Measurements from ENCODE around the gene DNAH17.

DNAH17 gene, protein sequence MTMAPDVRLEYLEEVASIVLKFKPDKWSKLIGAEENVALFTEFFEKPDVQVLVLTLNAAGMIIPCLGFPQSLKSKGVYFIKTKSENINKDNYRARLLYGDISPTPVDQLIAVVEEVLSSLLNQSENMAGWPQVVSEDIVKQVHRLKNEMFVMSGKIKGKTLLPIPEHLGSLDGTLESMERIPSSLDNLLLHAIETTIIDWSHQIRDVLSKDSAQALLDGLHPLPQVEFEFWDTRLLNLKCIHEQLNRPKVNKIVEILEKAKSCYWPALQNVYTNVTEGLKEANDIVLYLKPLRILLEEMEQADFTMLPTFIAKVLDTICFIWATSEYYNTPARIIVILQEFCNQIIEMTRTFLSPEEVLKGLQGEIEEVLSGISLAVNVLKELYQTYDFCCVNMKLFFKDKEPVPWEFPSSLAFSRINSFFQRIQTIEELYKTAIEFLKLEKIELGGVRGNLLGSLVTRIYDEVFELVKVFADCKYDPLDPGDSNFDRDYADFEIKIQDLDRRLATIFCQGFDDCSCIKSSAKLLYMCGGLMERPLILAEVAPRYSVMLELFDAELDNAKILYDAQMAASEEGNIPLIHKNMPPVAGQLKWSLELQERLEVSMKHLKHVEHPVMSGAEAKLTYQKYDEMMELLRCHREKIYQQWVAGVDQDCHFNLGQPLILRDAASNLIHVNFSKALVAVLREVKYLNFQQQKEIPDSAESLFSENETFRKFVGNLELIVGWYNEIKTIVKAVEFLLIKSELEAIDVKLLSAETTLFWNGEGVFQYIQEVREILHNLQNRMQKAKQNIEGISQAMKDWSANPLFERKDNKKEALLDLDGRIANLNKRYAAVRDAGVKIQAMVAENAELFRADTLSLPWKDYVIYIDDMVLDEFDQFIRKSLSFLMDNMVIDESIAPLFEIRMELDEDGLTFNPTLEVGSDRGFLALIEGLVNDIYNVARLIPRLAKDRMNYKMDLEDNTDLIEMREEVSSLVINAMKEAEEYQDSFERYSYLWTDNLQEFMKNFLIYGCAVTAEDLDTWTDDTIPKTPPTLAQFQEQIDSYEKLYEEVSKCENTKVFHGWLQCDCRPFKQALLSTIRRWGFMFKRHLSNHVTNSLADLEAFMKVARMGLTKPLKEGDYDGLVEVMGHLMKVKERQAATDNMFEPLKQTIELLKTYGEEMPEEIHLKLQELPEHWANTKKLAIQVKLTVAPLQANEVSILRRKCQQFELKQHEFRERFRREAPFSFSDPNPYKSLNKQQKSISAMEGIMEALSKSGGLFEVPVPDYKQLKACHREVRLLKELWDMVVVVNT (N-terminal part only)

DNA sequence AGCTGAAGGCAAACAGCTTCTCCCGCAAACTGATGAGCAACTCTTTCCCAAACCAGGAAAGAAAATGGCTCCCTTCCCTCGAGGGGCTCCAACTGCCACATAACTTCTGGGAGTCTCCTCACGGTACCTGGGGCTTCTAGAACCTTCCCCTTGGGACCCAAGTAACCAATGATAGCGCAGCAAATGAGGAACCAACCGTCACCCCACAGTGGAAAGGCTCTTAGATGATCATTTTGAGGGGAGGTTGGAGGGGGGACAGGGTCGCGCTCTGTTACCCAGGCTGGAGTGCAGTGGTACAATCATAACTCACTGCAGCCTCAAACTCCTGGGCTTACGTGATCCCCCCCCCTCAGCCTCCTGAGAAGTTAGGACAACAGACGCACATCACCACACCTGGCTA is at the start of gene DNAH17:
Gene DNAH17 (minus strand): TSS at position 101 of the 400 bp plus-strand sequence. CDS start 2,339 bp downstream, outside the sequence.
- no peak for DNase-seq

DNA sequence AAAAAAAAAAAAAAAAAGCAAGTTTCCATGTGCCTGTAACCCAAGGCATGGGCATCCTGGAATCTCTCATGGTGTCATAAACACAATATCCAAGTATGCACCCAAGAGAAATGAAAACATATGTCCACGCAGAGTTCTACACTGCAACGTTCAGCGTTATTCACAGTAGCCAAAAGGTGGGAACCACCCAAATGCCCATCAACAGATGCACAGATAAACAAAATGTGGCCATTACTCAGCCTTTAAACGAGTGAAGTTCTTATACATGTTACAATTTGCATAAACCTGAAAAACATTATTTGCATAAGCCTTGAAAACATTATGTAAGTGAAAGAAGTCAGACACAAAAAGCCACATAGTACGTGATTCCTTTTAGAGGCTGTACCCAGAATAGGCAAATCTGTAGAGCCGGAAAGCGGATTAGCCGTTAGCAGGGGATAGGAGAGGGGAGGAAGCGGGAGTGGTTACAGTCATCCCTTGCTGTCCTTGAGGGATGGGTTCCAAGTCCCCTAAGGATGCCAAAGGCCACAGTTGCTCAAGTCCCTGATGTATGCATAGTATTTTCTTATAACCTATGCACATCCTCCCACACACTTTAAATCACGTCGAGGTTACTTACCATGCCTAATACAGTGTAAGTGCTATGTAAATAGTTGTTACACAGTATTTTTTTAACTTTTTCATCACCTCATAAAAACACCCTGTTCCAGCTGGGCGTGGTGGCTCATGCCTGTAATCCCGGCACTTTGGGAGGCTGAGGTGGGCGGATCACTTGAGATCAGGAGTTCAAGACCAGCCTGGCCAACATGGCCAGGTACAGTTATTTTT is 47.3 kb upstream of the DNAH17 start:
- no peak for DNase-seq

DNA sequence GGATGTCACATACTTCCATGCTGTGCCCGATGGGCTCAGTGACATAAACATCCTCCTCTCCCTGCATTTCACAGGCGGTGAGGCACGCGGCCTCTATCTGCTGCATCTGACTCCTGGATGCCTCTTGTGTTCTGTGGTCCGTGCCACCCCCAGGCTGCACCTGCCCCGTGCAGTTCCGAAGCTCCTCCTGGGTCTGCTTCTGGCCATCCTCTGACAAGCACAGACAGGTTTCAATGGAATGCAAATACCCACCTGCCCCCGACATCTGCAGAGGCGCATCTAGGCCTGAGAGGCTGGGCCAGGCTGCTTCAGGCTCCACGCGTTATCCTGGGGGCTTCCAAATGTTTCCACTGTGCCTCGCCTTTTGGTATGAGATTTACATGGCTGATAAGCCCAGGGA is 46.3 kb upstream of the DNAH17 start:
- no peak for DNase-seq

DNA sequence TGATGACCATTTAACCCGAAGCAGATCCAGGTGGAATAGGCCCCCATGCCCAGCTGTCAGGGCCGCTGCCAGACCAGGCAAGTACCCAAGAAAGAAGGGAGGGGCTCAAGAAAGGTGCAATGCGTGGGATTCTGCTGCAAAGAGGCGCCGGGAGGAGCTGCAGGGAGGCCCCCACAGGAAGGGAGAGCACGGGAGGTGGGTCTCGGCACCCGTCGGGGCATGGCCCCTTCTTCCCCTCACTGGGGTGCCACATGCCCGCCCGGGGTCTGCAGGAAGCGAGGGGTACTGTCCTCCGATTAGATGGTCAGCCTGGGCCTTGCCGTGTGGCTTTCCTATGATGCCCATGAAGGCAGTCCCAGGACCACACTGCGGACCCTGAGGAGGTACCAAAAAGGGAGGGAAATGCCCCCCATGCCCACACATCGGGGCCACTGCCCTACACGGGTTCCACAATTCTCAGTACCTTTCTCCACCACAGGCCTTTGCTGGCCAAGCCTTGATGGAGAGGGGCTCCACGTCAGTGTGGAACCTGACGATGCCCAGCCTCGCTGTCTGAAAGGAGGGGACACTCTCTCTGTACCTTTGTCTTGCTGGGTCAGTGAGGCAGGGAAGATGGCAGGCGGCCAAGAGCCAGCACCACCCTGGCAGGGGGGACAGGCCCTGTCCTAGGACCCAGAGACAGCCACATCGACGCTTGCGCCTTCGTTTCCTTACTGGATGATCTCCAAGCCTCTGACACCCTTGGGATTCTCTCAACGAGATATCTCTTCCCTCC is 45.5 kb upstream of the DNAH17 start:
- DNase-seq = no peak

DNA sequence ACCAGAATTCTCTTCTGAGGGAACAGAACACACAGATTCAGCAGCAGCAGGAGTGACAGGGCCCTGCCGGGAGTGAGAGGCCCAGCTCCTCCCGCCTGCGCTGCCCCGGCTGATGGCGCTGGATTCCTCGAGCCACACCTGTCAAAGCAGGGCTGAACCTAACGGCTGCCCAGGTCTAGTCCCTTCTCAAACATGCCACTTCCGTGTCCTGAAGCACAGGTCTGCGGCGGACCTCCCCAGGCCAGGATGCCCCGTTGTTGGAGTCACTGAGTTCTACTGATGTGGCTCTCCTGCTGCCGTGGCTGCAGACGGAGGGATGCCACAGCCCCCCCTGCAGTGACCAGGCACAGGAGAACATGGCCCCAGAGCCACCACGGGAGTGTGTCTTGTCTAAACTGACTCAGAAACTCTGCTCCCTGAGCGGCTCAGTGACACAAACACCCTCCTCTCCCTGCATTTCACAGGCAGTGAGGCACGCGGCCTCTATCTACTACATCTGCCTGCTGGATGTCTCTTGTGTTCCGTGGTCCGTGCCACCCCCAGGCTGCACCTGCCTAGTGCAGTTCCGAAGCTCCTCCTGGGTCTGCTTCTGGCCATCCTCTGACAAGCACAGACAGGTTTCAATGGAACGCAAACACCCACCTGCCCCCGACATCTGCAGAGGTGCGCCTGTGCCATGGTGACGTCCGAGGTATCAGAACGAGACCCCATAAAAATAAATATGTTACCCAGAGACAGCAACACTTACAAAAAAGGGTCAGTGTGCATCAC is 44.7 kb upstream of the DNAH17 start:
- DNase-seq = no peak

DNA sequence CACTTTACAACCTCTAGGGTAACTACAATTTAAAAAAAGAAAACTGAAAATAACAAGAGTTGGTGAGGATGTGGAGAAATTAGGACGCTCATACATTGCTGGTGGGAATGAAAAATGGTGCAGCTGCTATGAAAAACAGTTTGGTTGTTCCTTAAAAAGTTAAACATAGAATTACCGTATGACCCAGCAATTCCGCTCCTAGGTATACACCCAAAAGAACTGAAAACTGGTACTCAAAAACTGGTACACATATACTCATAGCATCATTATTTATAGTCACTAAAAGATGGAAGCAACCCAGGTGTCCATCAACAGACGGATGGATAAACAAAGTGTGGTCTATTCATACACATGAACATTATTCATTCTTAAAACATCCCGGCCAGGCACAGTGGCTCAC is 42.9 kb upstream of the DNAH17 start:
- DNase-seq = no peak

DNA sequence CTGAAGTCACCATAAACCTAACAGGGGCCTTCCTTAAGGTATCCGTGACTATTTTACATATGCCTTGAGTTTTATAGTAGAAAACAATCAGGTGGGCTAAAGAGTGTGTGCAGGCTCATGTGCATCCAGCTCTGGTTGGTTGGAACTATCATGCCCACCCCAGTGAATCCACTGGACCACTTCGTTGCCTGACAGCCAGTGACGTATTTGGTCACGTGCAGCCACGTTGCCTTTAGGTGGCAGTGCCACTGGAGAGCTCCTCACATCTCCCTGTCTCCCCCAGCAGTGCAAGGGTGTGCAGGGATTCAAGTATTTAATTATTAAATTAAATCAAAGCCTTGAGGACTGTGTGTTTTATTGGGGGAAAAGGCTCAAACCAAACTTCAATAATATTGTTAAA is 42.1 kb upstream of the DNAH17 start:
- no peak for DNase-seq

DNA sequence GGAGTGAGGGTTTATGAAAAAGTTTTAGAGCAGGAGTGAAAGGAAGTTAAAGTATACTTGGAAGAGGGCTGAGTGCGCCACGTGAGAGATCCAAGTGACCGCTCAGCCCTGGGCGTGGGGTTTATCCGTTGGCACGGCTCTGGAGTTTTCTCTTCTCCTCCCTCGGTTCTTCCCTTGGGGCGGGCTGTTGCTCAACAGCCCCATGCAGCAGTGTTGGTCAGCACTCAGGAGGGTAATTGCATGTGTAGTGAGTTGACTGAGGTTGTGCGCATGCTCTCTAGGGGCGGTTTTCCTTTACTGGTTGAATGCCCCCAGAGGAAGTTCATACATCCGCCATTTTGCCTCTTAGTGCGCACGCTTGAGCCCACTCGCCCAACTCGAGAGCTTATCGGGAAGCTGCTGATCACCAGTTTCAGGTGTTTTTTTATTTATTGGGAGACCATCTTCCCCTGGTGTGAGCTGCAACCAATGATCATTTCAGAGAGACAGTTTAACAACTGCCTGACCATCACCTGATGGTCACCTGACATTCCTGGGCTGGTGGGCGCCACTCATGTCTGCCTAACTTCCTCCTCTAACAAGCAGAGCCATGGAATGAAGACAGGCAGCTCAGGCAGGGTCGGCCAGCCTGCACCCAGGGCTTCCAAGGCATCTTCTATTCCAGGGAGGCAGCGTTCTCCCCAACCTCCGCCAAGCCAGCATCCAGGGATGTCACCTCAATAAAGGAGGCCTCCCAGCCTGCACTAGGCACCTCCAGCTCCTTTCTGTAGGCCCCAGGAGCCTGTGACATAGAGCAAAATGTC is 41.3 kb upstream of the DNAH17 start:
- no peak for DNase-seq

DNA sequence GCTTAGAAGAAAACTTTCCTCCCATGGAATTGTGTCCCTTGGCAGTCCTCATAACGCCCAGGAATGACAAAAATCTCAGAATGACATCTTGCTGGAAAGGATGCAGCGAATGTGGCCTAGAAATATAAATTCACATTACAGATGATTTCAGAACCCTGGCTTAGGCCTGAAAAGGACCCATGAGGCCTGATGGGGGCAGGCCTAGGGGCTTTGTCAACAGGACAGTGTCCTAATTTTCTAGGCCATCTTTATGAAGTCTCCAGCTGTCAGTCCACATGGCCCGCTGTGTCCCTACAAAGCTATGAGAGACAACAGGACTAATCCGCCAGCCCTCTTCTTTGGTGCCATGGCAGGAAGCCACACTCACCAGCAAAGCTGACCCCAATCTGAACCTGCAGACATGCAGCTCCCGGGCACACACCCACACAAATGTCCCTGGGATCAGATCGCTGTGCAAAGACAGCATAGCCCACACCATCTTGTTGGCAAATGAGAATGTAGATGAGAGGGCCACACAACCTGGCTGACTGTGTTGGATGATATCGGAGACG is 40.4 kb upstream of the DNAH17 start:
- DNase-seq = no peak

DNA sequence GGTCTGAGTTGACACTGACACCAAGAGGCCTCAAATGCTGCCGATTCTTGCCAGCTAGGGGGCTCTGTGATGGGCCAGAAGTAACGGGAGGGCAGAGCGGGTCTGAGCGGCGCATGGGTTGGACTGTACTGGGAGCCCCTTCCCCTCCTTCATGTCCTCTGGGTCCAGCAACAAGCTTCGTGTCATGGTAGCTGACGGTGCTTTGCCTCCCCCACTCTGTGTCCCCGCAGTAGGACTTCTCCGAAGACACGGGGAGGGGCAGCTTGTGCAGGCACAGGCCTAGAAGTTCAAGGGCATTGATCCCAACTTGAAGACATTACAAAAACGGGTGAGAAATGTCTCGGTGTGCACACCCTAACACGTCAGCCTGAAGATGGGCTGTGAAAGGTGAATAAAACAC is 39.8 kb upstream of the DNAH17 start:
- no peak for DNase-seq

DNA sequence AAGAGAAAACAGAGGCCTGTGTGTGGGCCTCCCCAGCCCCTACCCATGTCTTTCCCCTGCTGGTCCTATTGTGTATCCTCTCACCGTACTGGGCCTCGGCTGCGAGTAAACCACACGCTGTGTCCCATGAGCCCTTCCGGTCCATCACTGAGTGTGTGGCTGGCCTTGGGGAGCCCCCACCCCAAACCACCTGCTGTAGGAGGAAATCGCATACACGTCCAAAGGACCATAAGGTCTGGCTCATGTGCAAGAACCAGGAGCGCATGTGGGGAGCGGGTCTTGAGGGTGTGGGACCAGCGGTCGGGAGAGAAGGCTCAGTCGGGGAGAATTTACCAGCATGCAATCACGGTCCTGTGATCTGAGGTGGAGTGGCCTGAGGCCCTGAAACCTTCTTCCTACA is 38.4 kb upstream of the DNAH17 start:
- DNase-seq = no peak

DNA sequence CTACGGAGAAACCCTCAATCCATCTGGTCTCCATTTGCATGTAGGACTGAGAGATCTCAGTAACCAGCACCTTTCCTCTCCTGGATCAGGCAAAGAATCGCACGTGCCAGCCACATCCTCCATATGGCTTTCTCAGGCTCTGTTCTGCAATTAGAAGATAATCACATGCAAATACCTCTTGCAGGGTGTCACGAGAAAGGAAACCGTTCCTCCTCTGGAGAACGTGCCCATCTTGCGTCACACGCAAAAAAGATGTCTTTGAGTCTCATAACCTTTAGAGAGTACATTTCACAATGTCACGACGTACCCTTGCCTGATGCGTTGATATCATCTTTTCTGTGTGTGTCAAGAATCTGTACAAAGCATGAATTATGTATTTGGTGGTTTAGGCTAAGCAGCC is 36.2 kb upstream of the DNAH17 start:
- no peak for DNase-seq

DNA sequence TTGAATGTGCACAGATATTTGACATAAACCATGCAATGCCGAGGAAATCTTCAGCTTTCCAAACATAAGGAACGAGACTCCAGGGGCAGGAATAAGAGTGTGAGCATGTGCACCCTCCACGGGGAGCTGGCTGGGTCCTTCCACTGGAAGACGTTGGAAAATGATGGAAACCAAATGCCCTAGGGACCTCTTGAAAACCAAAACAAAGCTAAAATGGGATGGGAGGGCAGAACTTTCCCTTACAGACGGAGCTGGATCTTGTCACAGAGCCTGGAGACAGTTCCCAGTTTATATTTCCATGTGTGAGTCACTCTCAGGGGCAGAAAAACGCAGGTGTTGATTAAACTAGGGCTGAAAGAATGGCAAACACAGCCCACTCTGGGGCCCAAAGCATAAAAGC is 34.4 kb upstream of the DNAH17 start:
- DNase-seq = no peak

DNA sequence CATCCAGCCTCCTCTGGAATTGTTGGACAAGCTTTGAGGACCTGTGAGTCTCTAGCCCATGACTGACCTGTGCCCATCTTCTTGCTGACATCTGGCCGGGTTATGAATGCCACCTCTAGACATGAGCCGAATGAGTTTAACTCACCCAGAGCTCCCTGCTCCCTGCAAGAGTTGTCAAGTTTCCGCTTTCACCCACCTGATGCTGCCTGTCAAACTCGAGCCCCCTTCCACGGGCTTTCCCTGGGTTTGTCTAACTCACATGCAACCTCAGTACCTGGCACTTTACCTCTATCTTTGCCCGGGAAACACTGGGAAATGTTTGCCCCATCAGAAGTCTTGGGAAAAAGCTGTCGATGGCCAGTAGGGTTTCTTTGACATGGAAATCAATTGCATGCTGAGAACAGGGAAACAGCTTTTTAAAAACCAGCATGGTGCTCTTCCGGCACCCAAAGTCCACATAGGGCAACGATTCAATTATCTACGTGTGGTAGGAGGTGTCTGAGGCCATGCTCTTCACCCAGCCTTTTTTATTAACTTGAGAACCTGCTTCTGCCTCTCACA is 33.8 kb upstream of the DNAH17 start:
- no peak for DNase-seq

DNA sequence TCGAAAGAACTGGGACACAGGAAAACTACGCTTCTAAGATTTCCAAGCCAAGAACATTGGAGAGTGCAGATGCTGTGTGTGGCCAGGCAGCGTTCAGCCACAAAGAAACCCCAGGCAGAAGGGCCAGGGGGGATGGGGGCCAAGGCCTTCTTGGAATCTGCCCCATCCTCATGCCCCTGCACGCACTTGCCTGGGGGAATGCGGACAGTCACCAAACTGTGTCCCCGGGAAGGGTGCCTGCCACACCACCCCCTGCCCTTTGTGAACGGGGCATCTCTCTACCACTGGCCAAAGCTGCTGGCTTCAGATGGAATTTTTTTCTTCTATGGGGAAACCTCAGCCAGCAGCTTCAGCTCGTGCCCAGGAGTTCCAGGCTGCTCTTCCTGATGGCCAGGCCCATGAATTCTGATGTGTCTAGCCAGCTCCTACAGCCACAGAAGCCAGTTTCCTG is 32.0 kb upstream of the DNAH17 start:
- DNase-seq = no peak

DNA sequence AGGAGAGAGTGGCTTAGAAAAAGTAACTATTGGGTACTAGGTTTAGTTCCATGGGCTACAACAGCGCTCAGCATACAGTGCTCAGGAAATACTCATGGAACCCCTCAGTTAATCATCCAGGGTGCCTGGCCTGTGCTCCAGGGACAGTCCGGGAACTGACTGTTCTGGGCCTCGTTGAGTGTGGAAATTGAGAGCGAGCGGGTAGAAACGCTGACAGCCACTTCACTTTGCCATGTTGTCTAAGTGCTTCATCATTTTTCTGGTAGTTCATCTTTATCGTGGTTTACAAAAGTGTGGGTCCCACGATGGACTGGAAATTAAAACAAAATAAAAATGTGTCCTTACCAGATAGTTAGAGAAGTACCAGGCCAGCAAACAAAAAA is 31.6 kb upstream of the DNAH17 start:
- no peak for DNase-seq

DNA sequence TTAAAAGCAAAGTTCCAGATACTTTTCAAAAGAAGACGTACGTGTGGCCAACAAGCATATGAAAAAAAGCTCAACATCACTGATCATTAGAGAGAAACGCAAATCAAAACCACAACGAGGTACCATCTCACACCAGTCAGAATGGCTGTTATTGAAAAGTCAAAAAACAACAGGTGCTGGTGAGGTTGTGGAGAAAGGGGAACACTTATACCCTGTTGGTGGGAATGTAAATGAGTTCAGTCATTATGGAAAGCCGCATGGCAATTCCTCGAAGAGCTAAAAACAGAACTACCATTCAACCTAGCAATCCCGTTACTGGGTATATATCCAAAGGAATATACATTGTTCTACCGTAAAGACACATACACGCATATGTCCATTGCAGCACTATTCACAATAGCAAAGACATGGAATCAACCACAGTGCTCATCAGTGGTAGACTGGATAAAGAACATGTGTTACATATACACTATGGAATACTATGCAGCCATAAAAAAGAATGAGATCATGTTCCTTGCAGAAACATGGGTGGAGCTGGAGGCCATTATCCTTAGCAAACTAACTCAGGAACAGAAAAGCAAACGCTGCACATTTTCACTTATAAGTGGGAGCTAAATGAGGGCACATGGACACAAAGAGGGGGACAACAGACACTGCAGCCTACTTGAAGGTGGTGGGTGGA is 31.1 kb upstream of the DNAH17 start:
- DNase-seq = no peak

DNA sequence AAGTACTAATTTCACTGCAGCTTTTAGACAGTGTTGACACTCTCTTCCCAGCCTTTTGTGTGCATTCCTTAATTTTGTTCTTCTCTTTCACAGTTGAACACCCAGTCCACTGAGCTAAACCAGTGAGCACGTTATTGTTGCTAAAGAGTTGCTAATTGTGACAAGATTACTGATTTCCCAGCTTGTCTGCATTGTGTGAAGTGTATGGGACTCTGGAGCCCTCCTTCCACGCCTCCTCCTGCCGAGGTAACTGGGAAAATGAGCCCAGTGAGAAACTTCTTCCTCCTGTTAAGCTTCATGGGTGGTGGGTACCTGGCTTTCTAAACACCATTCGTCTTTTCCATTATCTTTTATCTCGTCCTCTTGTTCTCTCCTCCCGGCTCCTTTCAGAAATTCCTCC is 29.8 kb upstream of the DNAH17 start:
- no peak for DNase-seq
